DMS79 (cell line): ENCODE results near the gene RRP36.

ENCODE experiments used
- DNase-seq: peaks from one replicate; lab custom pipeline; 2025; lab: John Stamatoyannopoulos, UW

The RRP36 gene

GRCh38 chr6:43070028-43070632 lies 48.7 kb downstream of the RRP36 start:
- DNase-seq: peak; percentile 46

GRCh38 chr6:43074847-43075669 lies 53.6 kb downstream of the RRP36 start:
- DNase-seq: no peak

- peak; percentile 71 for DNase-seq
These were observed 54.4 kb downstream of the RRP36 start, which contains the start of gene PTK7 for GRCh38 chr6:43075670-43076463. Gene PTK7, plus strand, starts transcription at chr6:43076314. Its CDS starts 175 bp downstream, at chr6:43076489.

DNA sequence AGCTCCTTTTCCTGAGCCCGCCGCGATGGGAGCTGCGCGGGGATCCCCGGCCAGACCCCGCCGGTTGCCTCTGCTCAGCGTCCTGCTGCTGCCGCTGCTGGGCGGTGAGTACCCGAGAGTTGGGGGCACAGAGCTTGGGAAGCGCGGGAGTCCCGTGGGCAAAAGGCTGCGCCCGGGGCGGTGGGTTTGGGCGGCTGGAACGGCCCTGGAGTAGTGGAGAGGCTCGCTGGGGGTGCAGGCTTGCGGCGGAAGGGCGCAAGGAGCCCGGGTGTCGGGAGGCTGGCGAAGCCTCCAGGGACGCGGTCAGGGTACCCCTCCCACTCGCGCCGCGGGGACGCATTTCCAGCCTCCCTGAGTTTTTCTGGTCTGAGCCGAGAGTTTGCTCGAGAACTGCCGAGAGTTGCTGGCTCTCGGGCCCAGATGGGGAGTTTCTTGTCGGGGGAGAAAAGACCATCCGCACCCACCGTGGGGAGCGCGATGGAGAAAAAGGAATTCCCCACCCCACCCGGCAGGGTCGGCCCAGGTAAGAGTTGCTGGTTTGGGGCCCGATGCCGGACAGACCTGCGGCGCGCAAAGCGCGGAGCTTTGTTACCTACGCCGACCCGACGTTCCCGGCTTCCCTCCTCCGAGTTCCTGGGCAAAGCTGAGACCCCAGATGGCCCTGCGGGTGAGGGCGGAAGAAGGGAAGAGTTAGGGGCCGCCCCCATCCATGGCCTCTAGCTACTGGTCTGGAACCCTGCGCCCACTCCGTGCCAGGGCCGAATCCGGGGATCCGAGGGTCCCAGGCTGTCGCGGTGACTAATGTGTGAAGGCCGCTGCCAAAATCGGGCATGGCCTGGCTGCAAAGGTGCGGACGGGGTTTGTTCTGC lies 55.3 kb downstream of the RRP36 start:
- DNase-seq: peak; percentile 28

GRCh38 chr6:43077333-43077809 lies 55.9 kb downstream of the RRP36 start:
- no peak for DNase-seq

DNA sequence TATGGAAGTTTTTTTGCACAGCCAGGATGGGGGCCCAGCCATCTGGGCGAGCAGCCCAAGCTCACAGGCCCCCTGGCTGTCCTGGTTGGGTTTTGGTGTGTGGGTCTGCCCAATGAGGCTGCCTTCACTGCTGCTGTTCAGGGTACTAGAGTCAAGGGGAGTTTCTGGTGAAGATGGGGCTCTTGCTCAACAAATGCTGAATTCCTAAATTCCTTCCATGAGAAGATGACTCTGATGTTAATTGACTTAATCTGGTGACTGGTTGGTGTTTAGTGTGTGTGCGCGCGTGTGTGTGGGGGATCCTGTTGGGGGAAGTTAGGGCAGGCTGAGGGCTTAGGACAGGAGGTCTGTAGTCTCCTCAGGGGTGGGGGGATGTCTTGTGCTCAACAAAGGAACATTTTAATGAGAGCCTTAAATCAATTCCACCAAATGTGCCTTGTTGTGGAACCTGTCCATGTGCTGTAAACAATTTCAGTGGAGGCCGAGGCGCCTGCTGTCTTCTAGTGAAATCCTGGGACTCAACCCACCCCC lies 56.6 kb downstream of the RRP36 start:
- DNase-seq: no peak

DNA sequence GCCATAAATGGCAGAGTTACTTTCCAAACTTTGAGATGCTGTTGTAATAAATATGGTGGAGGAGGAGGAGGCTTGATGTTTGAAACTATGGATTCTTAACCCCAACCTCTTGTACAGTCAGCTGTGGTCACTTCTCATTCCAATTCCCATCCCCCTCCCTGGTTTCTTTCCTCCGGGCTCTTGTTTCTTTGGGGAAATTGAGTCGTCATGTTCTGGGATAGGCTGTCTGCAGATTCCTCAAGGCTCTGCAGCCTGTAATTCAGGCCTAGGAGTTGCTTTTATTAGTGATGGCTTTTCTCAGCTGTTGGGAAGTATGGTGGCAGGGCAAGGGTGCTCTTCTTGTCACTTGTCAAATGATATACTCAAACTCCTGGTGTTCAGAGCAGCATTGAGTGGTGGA lies 57.3 kb downstream of the RRP36 start:
- DNase-seq: no peak
